ENCODE measurements around the gene PCSK2.

The PCSK2 gene

DNA sequence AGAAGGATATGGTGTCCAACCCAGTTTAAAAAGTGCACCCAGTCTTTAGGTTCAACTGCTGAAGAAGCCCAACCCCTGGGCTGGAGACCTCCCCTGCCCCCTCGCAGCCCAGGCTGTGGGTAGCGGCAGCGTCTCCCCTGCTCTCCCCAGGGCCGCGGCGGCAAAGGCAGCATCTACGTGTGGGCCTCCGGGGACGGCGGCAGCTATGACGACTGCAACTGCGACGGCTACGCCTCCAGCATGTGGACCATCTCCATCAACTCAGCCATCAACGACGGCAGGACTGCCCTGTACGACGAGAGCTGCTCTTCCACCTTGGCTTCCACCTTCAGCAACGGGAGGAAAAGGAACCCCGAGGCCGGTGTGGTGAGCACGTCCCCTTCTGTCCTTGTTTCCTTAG, 226.8 kb downstream of the PCSK2 start:
- no peak overlapping the region for H3K4me3 ChIP-seq (ENCODE audit: low read length)
- no peak for DNase-seq (ENCODE audit: low read depth)
- TF ChIP-seq, protein P1, sequence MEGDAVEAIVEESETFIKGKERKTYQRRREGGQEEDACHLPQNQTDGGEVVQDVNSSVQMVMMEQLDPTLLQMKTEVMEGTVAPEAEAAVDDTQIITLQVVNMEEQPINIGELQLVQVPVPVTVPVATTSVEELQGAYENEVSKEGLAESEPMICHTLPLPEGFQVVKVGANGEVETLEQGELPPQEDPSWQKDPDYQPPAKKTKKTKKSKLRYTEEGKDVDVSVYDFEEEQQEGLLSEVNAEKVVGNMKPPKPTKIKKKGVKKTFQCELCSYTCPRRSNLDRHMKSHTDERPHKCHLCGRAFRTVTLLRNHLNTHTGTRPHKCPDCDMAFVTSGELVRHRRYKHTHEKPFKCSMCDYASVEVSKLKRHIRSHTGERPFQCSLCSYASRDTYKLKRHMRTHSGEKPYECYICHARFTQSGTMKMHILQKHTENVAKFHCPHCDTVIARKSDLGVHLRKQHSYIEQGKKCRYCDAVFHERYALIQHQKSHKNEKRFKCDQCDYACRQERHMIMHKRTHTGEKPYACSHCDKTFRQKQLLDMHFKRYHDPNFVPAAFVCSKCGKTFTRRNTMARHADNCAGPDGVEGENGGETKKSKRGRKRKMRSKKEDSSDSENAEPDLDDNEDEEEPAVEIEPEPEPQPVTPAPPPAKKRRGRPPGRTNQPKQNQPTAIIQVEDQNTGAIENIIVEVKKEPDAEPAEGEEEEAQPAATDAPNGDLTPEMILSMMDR (IDR thresholded peaks at IDR 0.05; ENCODE audit: insufficient read depth, low read depth, low read length, missing control alignments), result no peak

DNA sequence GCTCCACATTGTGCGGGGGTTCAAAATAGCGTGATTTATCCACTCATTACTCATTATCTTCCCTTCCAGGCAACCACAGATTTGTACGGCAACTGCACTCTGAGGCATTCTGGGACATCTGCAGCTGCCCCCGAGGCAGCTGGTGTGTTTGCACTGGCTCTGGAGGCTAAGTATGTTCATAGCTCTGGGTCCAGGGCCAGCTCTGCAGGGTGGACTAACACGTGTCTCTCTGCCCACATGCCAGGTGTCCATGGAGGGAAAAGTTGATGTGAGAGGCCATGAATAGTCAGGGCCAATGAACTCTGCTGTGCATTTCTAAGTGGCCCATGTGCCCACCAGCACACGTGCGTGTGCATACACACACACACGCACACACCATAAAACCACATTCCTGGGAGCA, 229.4 kb downstream of the PCSK2 start:
- no peak overlapping the region for H3K4me3 ChIP-seq (ENCODE audit: low read length)
- TF ChIP-seq, protein P1 (IDR thresholded peaks at IDR 0.05; ENCODE audit: insufficient read depth, low read depth, low read length, missing control alignments), result no peak
- DNase-seq (ENCODE audit: low read depth), result no peak

DNA sequence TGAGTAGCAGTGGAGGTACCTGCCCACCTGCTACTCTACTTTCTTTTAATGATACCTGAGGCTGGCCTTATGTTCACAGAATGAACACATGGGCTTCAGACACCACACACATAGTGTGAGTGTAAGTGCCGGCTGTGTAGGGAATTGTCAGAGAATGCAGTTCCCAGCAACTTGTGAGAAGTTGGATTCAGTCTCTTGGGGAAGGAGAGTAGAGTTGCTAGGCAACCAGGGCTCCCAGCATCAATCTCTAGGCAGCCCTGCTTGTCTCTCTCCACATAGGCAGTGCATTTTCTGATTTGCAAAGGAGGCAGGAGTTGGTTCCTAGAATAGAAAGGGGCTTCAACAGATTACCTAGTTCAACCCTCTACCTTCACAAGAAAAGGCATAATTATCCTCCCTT, 230.2 kb downstream of the PCSK2 start:
- DNase-seq (ENCODE audit: low read depth), result no peak
- no peak overlapping the region for H3K4me3 ChIP-seq (ENCODE audit: low read length)
- TF ChIP-seq, protein P1 (IDR thresholded peaks at IDR 0.05; ENCODE audit: insufficient read depth, low read depth, low read length, missing control alignments), result no peak

DNA sequence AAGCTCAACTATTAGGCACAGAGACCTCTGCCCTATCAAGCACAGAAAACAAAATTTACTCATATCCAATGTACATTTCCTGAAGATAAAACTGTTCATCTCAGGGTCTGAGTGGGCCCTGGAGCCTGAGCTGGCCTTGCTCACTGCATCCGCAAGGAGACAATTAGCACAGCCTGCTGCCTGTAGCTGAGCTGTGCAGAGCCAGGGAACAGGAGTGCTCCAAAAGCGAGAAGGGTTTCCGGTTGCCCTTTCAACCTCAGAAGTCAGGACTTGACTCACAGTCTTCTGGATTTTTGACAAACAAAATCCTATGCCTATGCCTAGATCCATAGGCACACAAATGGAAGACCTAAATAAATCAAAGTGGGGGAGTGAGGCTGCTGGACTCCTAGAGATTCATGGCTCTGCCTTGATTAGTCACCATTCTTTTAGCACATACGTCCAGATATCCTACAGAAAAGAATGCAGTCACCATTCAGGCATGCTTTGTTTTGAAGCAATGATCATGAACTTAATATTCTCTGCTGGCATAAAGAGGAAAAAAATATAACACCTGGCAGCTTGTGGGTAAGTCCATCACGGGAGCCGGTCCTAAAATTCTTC, 230.8 kb downstream of the PCSK2 start:
- TF ChIP-seq, protein P1 (IDR thresholded peaks at IDR 0.05; ENCODE audit: insufficient read depth, low read depth, low read length, missing control alignments), result no peak
- peak; percentile 42 for DNase-seq (ENCODE audit: low read depth)
- no peak overlapping the region for H3K4me3 ChIP-seq (ENCODE audit: low read length)

DNA sequence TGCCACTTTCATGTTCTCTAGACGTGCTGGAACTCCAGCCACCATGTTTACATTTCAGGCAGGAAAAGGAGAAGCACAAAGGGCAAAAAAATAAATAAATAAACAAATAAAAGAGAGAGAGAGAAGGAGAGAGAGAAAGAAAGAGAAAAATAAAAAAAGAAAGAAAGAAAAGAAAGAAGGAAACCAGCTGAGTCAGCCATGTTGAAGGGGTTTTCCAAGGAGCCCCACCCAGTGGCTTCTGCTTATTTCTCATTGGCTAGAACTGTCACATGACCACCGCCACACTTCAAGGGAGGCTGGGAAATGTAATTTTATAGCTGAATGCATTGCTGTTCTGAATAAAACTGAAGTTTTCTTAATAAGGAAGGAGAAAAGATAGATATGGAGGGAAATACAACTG, 233.3 kb downstream of the PCSK2 start:
- H3K4me3 ChIP-seq (ENCODE audit: low read length), result no peak overlapping the region
- TF ChIP-seq, protein P1 (IDR thresholded peaks at IDR 0.05; ENCODE audit: insufficient read depth, low read depth, low read length, missing control alignments), result no peak
- DNase-seq (ENCODE audit: low read depth), result peak; percentile 4

DNA sequence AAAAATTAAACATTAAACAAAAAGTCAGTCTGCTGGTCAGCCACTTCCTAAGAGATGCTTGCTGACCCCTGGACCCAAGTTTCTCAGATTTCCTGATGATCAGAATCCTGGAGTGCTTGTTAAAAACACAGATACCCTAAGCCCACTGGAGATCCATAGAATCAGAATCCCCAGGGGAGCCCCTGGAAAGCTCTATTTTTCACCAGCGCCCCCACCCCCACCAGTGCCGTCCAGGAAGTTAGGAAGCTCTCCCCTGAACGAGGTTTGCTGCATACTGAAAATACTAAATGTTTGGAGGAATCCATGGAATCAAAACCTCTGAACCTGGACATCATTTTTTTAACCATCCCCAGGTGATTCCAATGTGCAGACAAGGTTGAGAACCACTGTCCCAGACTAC, 235.1 kb downstream of the PCSK2 start:
- H3K4me3 ChIP-seq (ENCODE audit: low read length), result no peak overlapping the region
- TF ChIP-seq, protein P1 (IDR thresholded peaks at IDR 0.05; ENCODE audit: insufficient read depth, low read depth, low read length, missing control alignments), result no peak
- DNase-seq (ENCODE audit: low read depth), result no peak

DNA sequence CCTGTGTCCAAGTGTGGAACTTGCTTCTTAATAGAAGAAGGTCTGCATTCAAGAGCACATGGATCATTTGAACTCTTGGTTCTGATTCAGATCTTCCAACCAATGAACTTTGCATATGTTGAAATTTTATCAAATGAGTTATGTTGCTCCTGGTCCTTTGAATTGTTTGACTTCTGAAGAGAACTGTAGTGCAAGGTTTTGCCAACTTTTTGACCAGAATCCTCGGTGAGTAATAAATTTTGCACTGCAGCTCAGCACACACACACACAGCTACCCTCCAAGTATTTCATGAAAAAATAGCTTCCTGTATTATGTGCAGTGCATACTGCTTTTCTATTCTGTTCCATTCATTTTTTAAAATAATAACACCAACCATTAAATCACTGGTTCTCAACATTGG, 236.9 kb downstream of the PCSK2 start:
- TF ChIP-seq, protein P1 (IDR thresholded peaks at IDR 0.05; ENCODE audit: insufficient read depth, low read depth, low read length, missing control alignments), result no peak
- no peak overlapping the region for H3K4me3 ChIP-seq (ENCODE audit: low read length)
- no peak for DNase-seq (ENCODE audit: low read depth)
